GM12878 (cell line): Measurements from ENCODE around the gene NTM. TPM values are rescaled to one million over a fixed set of nuclear protein-coding genes. Genes with fewer than 3 reads are reported as not detected.

ENCODE experiments used
- ATAC-seq: fragments of 200-7000 bp; cut with Tn5 transposase; 3 replicates; pipeline ENCODE4 v1.9.1; 2020; ENCODE audit warnings: mild to moderate bottlenecking, moderate library complexity
- BruUV-seq: library from RNA; stranded (reverse); fragments of 400-500 nt; replicated peaks from 2 replicates; lab custom pipeline; 2021; lab: Mats Ljungman, UMichigan
- CTCF ChIA-PET: fragments of 300-600 bp; sonication (Branson Sonifier 250); formaldehyde crosslinking; extraction: SDS; loops from one replicate; lab custom pipeline; 2021; ENCODE audit warnings: inconsistent platforms; lab: Yijun Ruan, JAX
- POLR2A ChIA-PET: fragments of 350-600 bp; formaldehyde crosslinking; extraction: SDS; loops from one replicate; lab custom pipeline; 2021; ENCODE audit warnings: inconsistent platforms; lab: Charles Lee
- RAD21 ChIA-PET: fragments of 300-600 bp; sonication (Branson Sonifier 250); formaldehyde crosslinking; loops from one replicate; lab custom pipeline; 2023; ENCODE audit warnings: antibody characterized with exemption; ENCODE audit not compliant: unreplicated experiment; lab: Charles Lee
- SMC1A ChIA-PET: fragments of 300-600 bp; sonication (Branson Sonifier 250); formaldehyde crosslinking; loops from one replicate; lab custom pipeline; 2023; ENCODE audit not compliant: unreplicated experiment, uncharacterized antibody; lab: Charles Lee
- DNase-seq: peaks from one replicate; pipeline ENCODE4 v3.0.0-alpha.2; 2011; ENCODE audit warnings: low read depth, low spot score
- FAIRE-seq: peaks from 3 replicates; lab custom pipeline; 2011; peaks lifted over from hg19 to GRCh38; lab: Jason Lieb, UNC
- H2AFZ ChIP-seq: 2 replicates; pipeline ENCODE4 v1.6.0; 2011; ENCODE audit warnings: low read depth, low read length, control low read depth; ENCODE audit not compliant: control insufficient read depth
- H3K27ac ChIP-seq: 2 replicates; pipeline ENCODE4 v1.5.1; 2011; ENCODE audit warnings: control low read depth; ENCODE audit not compliant: control insufficient read depth, insufficient read depth
- H3K27me3 ChIP-seq, 2 experiments: replicated peaks in 1 of 2; 2 replicates each; pipeline versions ENCODE4 v1.6.0 to v1.6.1; 2011; ENCODE audit warnings: low read length in 1 of 2; ENCODE audit not compliant: control insufficient read depth in 2 of 2, insufficient read depth in 2 of 2
- H3K36me3 ChIP-seq, 2 experiments: 2 replicates each; pipeline ENCODE4 v1.5.1; 2011; ENCODE audit warnings: low read length in 1 of 2; ENCODE audit not compliant: control insufficient read depth in 2 of 2, insufficient read depth in 2 of 2
- H3K4me1 ChIP-seq: 2 replicates; pipeline ENCODE4 v1.6.1; 2011; ENCODE audit warnings: mild to moderate bottlenecking, low read length, moderate library complexity, mixed read lengths; ENCODE audit not compliant: control insufficient read depth, insufficient read depth
- H3K4me2 ChIP-seq: 2 replicates; pipeline ENCODE4 v1.6.0; 2011; ENCODE audit warnings: control low read depth; ENCODE audit not compliant: control insufficient read depth, insufficient read depth
- H3K4me3 ChIP-seq: fragments of 200-600 bp; sonication (generic); 2 replicates; pipeline ENCODE4 v1.5.1; 2016
- H3K79me2 ChIP-seq: 2 replicates; pipeline ENCODE4 v1.6.0; 2011; ENCODE audit warnings: low read length; ENCODE audit not compliant: control insufficient read depth, insufficient read depth
- H3K9ac ChIP-seq: 2 replicates; pipeline ENCODE4 v1.8.0; 2011; ENCODE audit warnings: low read length, control low read depth, mixed read lengths; ENCODE audit not compliant: control insufficient read depth, insufficient read depth
- H3K9me3 ChIP-seq: replicated peaks from 3 replicates; pipeline ENCODE4 v1.5.1; 2011; ENCODE audit warnings: mild to moderate bottlenecking, low read length; ENCODE audit not compliant: control insufficient read depth, insufficient read depth
- H4K20me1 ChIP-seq: 2 replicates; pipeline ENCODE4 v1.6.0; 2011; ENCODE audit not compliant: control insufficient read depth, insufficient read depth
- CTCF ChIP-seq, 3 experiments: IDR thresholded peaks in 2 of 3; conservative IDR thresholded peaks in 1 of 3; 2 replicates each; pipeline ENCODE4 v1.5.1; 2011; ENCODE audit warnings: low read depth in 3 of 3, low read length in 3 of 3, mild to moderate bottlenecking in 3 of 3, control low read depth in 2 of 3, moderate library complexity in 2 of 3, inconsistent platforms in 1 of 3, mixed read lengths in 1 of 3; ENCODE audit not compliant: control insufficient read depth in 2 of 3, insufficient read depth in 1 of 3; ENCODE audit errors: extremely low read depth in 1 of 3
- EP300 ChIP-seq, 2 experiments: fragments of 150-350 bp in 1 of 2; IDR thresholded peaks; 2 replicates each; pipeline ENCODE4 v1.6.1; 2011 to 2012; ENCODE audit warnings: low read depth in 2 of 2, low read length in 2 of 2, borderline replicate concordance in 1 of 2, improper control_type of control experiment in 1 of 2, inconsistent platforms in 1 of 2; ENCODE audit not compliant: control insufficient read depth in 1 of 2
- ESRRA ChIP-seq: IDR thresholded peaks from 2 replicates; pipeline ENCODE4 v1.6.1; 2012; ENCODE audit warnings: mild to moderate bottlenecking, low read length, improper control_type of control experiment
- HCFC1 ChIP-seq: fragments of 150-350 bp; IDR thresholded peaks from 2 replicates; pipeline ENCODE4 v1.6.1; 2014; ENCODE audit warnings: low read length
- JUND ChIP-seq: IDR thresholded peaks from 2 replicates; pipeline ENCODE4 v1.6.1; 2012; ENCODE audit warnings: low read depth, mild to moderate bottlenecking, low read length, improper control_type of control experiment, moderate library complexity
- KDM1A ChIP-seq: fragments of 200-600 bp; sonication (generic); IDR thresholded peaks from 2 replicates; pipeline ENCODE4 v1.6.1; 2016; ENCODE audit warnings: borderline replicate concordance
- NFYB ChIP-seq: IDR thresholded peaks from 2 replicates; pipeline ENCODE4 v1.6.1; 2011; ENCODE audit warnings: low read depth, mild to moderate bottlenecking, low read length, improper control_type of control experiment, moderate library complexity; ENCODE audit not compliant: insufficient read depth
- NR2C1 ChIP-seq: fragments of 450-650 bp; IDR thresholded peaks from 2 replicates; pipeline ENCODE4 v1.6.1; 2017; ENCODE audit warnings: antibody characterized with exemption, mild to moderate bottlenecking, moderate library complexity
- PAX8 ChIP-seq: fragments of 450-650 bp; IDR thresholded peaks from 2 replicates; pipeline ENCODE4 v1.6.1; 2017; ENCODE audit warnings: mild to moderate bottlenecking, moderate library complexity
- ZNF384 ChIP-seq: IDR thresholded peaks from 2 replicates; pipeline ENCODE4 v1.6.1; 2012; ENCODE audit warnings: low read depth, mild to moderate bottlenecking, low read length, improper control_type of control experiment, borderline replicate concordance
- WGBS: methylation state at CpG from one replicate; pipeline ENCODE4 v1.1.6; 2016; ENCODE audit warnings: low lambda C conversion rate; ENCODE audit not compliant: insufficient replicate concordance, insufficient coverage; ENCODE audit errors: missing lambda C conversion rate; 5-methylcytosine and 5-hydroxymethylcytosine counted together
- in situ Hi-C: fragments of 300-500 bp; cut with MboI; formaldehyde crosslinking; loops from 9 replicates; pipeline ENCODE4 v1.14.3; 2018; ENCODE audit warnings: mixed read lengths
- intact Hi-C: fragments of 100-400 bp; cut with micrococcal nuclease; formaldehyde crosslinking; loops from one replicate; pipeline ENCODE4 v1.14.2; 2022; ENCODE audit not compliant: unreplicated experiment
- polyA plus RNA-seq, 11 experiments: library from polyadenylated mRNA; depleted of rRNA in 4 of 11; unstranded in 6 of 11; stranded (reverse) in 5 of 11; fragments of >200 nt; fragmentation: Nextera tagmentation in 4 of 11; fragmentation: Illumina TruSeq in 1 of 11; extraction: Ambion mirVana in 4 of 11; extraction: Trizol in 1 of 11; gene quantifications; 1 replicate in 1 of 11; 2 replicates in 10 of 11; pipeline versions ENCODE4 v1.2.1 to v1.2.3, GENCODE V29; 2011 to 2016; ENCODE audit warnings: inconsistent platforms in 2 of 11, missing spikeins in 2 of 11, low read depth in 1 of 11
- total RNA-seq, 4 experiments: library from RNA; depleted of rRNA in 3 of 4; stranded (reverse); fragments of >200 nt in 3 of 4; fragmentation: Illumina TruSeq in 1 of 4; extraction: Trizol in 1 of 4; gene quantifications; 2 replicates each; pipeline versions ENCODE4 v1.2.1 to v1.2.3, GENCODE V29; 2013 to 2021

Gene NTM
- total and polyA plus RNA-seq, 10 of the 15 experiments (the other 5 are each of a cell fraction or from before 2014, with no cell fraction given) = not detected

- no peak for FAIRE-seq
- no peak overlapping the region for H3K27ac ChIP-seq
- no peak overlapping the region for H2AFZ ChIP-seq
- no peak for ATAC-seq
- no TSS peak for BruUV-seq
- intact Hi-C loops = no loop called here
- WGBS = 26% methylated on average over 6 of the region's 6 CpGs
- DNase-seq = no peak
- CTCF ChIA-PET = no interaction called here
- H3K4me3 ChIP-seq = no peak overlapping the region
- no peaks in the 10 kb centered on the region for H4K20me1 ChIP-seq
- no peak overlapping the region for H3K9ac ChIP-seq
- no peaks in the 10 kb centered on the region; a peak in 1 of 4 replicates for H3K27me3 ChIP-seq
- SMC1A ChIA-PET = interaction anchor here (0.8 kb wide), 1 partner anchor 272 kb away, joined by 4 read pairs; no protein-coding TSS in a partner anchor
- no peak overlapping the region for H3K4me2 ChIP-seq
- no peaks in the 10 kb centered on the region for H3K4me1 ChIP-seq
- H3K9me3 ChIP-seq = no peaks in the 10 kb centered on the region
- RAD21 ChIA-PET = no interaction called here
- POLR2A ChIA-PET = no interaction called here
- H3K36me3 ChIP-seq = no peaks in the 10 kb centered on the region
- in situ Hi-C loops = no loop called here
- H3K79me2 ChIP-seq = no peaks in the 10 kb centered on the region
- TF ChIP-seq KDM1A (no peak), EP300 (IDR thresholded peaks at IDR 0.05; ENCODE audit: borderline replicate concordance in 1 of 2, control insufficient read depth in 1 of 2, low read depth in 2 of 2, low read length in 2 of 2) (no peak), NR2C1 (no peak), ESRRA (no peak), ZNF384 (no peak), PAX8 (no peak), NFYB (no peak), CTCF (IDR thresholded peaks at IDR 0.05 in 2 of 3, conservative IDR thresholded peaks at IDR 0.05 in 1 of 3; ENCODE audit: control insufficient read depth in 2 of 3, extremely low read depth in 1 of 3, insufficient read depth in 1 of 3, low read depth in 3 of 3, low read length in 3 of 3) (no peak), HCFC1 (no peak), JUND (no peak)
Measured at GRCh38 chr11:131506348-131506747, 135.9 kb downstream of the NTM start.
